Endothelial cell (in vitro differentiated cells): ENCODE data around the gene HSD17B2. TPM values are rescaled to one million over a fixed set of nuclear protein-coding genes. Genes with fewer than 3 reads are reported as not detected.

ENCODE experiments used
- DNase-seq: peaks from one replicate; pipeline ENCODE4 v3.0.0; 2021; ENCODE audit warnings: low spot score
- H3K27ac Mint-ChIP-seq: one replicate; pipeline ENCODE4 v1.8.0; 2021; ENCODE audit warnings: mixed read lengths, inconsistent platforms; ENCODE audit not compliant: unreplicated experiment
- H3K27me3 Mint-ChIP-seq: one replicate; pipeline ENCODE4 v1.8.0; 2021; ENCODE audit warnings: mild to moderate bottlenecking, moderate library complexity, mixed read lengths, inconsistent platforms; ENCODE audit not compliant: unreplicated experiment
- H3K36me3 Mint-ChIP-seq: one replicate; pipeline ENCODE4 v1.8.0; 2021; ENCODE audit warnings: mild to moderate bottlenecking, low read depth, mixed read lengths, inconsistent platforms; ENCODE audit not compliant: unreplicated experiment
- H3K4me1 Mint-ChIP-seq: one replicate; pipeline ENCODE4 v1.8.0; 2021; ENCODE audit warnings: mild to moderate bottlenecking, mixed read lengths, inconsistent platforms; ENCODE audit not compliant: unreplicated experiment
- H3K4me3 Mint-ChIP-seq: one replicate; pipeline ENCODE4 v1.8.0; 2021; ENCODE audit warnings: mild to moderate bottlenecking, mixed read lengths, inconsistent platforms; ENCODE audit not compliant: unreplicated experiment
- H3K9me3 Mint-ChIP-seq: one replicate; pipeline ENCODE4 v1.8.0; 2021; ENCODE audit warnings: mixed read lengths, inconsistent platforms; ENCODE audit not compliant: unreplicated experiment
- total RNA-seq: library from RNA; stranded (reverse); fragmentation: NEBNext Ultra II Directional; extraction: Animal tissue kit (Norgen Biotek cat#: 25700); gene quantifications from one replicate; pipeline ENCODE4 v1.2.1, GENCODE V29; 2021; ENCODE audit not compliant: unreplicated experiment
- TF ChIP-seq, protein P1 (sequence below): fragments of 200-600 bp; sonication (generic); IDR thresholded peaks from one replicate; pipeline ENCODE4 v1.5.0; 2021; ENCODE audit warnings: antibody characterized with exemption; ENCODE audit not compliant: unreplicated experiment

Gene HSD17B2
- total RNA-seq, 1 donor from 2014 or later: not detected

DNA sequence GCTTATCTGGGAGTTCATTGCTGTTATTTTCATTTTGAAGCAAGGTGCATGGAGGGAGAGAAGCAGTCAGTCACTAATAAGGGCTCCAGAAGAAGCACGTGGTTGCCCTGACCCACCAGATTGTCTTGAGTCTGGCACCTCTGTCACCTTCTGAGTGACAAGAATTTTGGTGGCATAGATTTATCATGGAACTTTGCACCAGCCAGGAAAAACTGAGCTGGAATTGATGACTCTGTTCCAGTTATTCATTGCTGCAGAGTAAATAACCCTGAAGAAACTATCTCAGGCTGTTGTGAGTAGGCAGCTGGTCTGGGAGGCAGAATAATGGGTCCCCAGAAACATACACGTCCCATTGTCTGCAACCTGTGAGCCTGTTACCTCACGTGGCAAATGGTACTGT lies 44.8 kb downstream of the HSD17B2 start:
- Mint-ChIP-seq H3K27ac (no peak overlapping the region), H3K4me3 (no peak overlapping the region), H3K9me3 (peaks cover 10% of the 10 kb centered on the region), H3K4me1 (no peaks in the 10 kb centered on the region), H3K27me3 (no peaks in the 10 kb centered on the region), H3K36me3 (no peaks in the 10 kb centered on the region)
- TF ChIP-seq, protein P1, sequence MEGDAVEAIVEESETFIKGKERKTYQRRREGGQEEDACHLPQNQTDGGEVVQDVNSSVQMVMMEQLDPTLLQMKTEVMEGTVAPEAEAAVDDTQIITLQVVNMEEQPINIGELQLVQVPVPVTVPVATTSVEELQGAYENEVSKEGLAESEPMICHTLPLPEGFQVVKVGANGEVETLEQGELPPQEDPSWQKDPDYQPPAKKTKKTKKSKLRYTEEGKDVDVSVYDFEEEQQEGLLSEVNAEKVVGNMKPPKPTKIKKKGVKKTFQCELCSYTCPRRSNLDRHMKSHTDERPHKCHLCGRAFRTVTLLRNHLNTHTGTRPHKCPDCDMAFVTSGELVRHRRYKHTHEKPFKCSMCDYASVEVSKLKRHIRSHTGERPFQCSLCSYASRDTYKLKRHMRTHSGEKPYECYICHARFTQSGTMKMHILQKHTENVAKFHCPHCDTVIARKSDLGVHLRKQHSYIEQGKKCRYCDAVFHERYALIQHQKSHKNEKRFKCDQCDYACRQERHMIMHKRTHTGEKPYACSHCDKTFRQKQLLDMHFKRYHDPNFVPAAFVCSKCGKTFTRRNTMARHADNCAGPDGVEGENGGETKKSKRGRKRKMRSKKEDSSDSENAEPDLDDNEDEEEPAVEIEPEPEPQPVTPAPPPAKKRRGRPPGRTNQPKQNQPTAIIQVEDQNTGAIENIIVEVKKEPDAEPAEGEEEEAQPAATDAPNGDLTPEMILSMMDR: no peak
- DNase-seq: no peak

DNA sequence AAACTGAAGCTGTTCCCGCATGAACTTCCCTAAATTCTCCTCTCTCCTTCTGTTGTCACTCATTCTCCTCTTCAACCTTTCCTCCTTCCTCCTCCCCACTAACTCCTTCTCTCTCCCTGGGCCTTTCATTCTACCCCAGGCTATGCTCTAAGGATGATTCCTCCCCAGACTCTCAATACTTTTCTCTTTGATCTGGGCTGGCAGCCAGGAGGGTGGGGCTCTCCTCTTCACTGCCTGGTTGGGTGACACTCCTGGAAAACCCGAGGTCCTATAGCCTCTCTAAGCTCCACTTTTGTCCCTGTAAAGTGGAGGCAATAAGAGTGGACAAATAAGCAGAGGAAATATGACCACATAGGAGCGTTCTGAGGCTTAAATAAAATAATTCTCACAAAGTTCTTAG lies 46.2 kb downstream of the HSD17B2 start:
- Mint-ChIP-seq H3K36me3 (no peaks in the 10 kb centered on the region), H3K27ac (no peak overlapping the region), H3K4me1 (no peaks in the 10 kb centered on the region), H3K4me3 (no peak overlapping the region), H3K9me3 (peaks cover 10% of the 10 kb centered on the region), H3K27me3 (no peaks in the 10 kb centered on the region)
- TF ChIP-seq, protein P1: no peak
- no peak for DNase-seq

- no peak for DNase-seq
- Mint-ChIP-seq H3K36me3 (no peaks in the 10 kb centered on the region), H3K9me3 (peaks cover 10% of the 10 kb centered on the region), H3K27ac (no peak overlapping the region), H3K4me1 (no peaks in the 10 kb centered on the region), H3K4me3 (no peak overlapping the region), H3K27me3 (no peaks in the 10 kb centered on the region)
- TF ChIP-seq, protein P1: no peak
Observed at GRCh38 chr16:82082097-82082496, 47.0 kb downstream of the HSD17B2 start.

DNA sequence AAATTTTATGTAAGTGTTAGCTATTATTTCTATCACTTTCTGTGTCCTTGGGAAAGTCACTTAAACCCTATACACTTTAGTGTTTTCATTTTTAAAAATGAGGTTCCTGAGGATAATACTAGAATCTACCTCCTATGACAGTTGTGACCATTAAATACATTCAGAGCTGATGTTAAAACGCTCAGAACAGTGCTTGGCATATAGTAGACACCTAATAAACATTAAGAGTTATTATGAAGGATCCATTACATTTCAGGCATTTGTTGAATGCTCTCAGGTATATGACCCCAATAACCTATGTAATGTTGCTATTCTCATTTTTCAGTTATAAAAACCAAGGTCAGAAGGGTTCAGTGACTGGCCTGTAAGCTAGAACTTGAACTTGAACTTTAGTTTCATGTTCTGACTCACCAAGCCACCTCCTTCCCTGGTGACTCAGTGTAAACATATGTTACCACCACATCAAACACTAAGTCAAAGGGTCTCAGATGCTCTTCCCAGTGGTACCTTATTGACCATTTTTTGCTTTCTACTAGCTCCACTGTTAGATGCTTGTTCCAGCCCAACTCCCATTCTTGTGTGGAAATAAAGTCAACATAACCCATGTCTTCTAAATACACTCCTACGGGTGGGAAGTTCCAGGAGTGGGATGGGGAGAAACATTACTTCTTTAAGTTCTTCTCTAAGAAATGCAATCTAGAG lies 47.6 kb downstream of the HSD17B2 start:
- Mint-ChIP-seq H3K36me3 (no peaks in the 10 kb centered on the region), H3K9me3 (peaks cover 8% of the 10 kb centered on the region), H3K27ac (no peak overlapping the region), H3K27me3 (no peaks in the 10 kb centered on the region), H3K4me1 (no peaks in the 10 kb centered on the region), H3K4me3 (no peak overlapping the region)
- no peak for DNase-seq
- TF ChIP-seq, protein P1: no peak

- Mint-ChIP-seq H3K27ac (no peak overlapping the region), H3K4me1 (no peaks in the 10 kb centered on the region), H3K27me3 (no peaks in the 10 kb centered on the region), H3K36me3 (no peaks in the 10 kb centered on the region), H3K9me3 (peaks cover 6% of the 10 kb centered on the region), H3K4me3 (no peak overlapping the region)
- DNase-seq: no peak
- TF ChIP-seq, protein P1: no peak
Observed at GRCh38 chr16:82083710-82084353, 48.8 kb downstream of the HSD17B2 start.
